ENCODE results near the gene COPS7A. TPM values are rescaled to one million over a fixed set of nuclear protein-coding genes. Genes with fewer than 3 reads are reported as not detected.

COPS7A gene
- total and polyA plus RNA-seq, 9 of the 15 experiments (the other 6 are each of a cell fraction or from before 2014, with no cell fraction given), result 12.7 to 36.0 (median 24.3) TPM

GRCh38 chr12:6778574-6779550 lies 55.0 kb downstream of the COPS7A start (continued):
- TF ChIP-seq MAFK (IDR thresholded peaks at IDR 0.05; ENCODE audit: low read length) (no peak), ZNF384 (IDR thresholded peaks at IDR 0.05; ENCODE audit: low read depth, low read length) (no peak), ELK1 (CRISPR knock-in tag; IDR thresholded peaks at IDR 0.05) (no peak), TEAD1 (CRISPR knock-in tag; IDR thresholded peaks at IDR 0.05) (peak in 1 of 2 experiments; percentile 70; a peak in 1 of 4 replicates), RBM22 (IDR thresholded peaks at IDR 0.05; ENCODE audit: low read depth, low read length, poor library complexity, severe bottlenecking) (no peak), SREBF1 (IDR thresholded peaks at IDR 0.05; ENCODE audit: borderline replicate concordance, low read depth, low read length) (no peak), ZNF668 (CRISPR knock-in tag; IDR thresholded peaks at IDR 0.05) (no peak), ZNF232 (CRISPR knock-in tag; IDR thresholded peaks at IDR 0.05) (no peak), JUNB (CRISPR knock-in tag; conservative IDR thresholded peaks at IDR 0.05) (no peak), ZNF133 (CRISPR knock-in tag; IDR thresholded peaks at IDR 0.05) (no peak), MYC (IDR thresholded peaks at IDR 0.05; ENCODE audit: low read depth, low read length) (peak; percentile 73; the same call in 1 of the 2 replicates), MYC (CRISPR knock-in tag; IDR thresholded peaks at IDR 0.05; ENCODE audit: borderline replicate concordance, low read depth) (no peak), CBFA2T2 (conservative IDR thresholded peaks at IDR 0.05) (no peak), DDX20 (tag; IDR thresholded peaks at IDR 0.05; ENCODE audit: low read depth) (no peak), ZNF3 (CRISPR knock-in tag; IDR thresholded peaks at IDR 0.05) (no peak), HDAC1 (IDR thresholded peaks at IDR 0.05) (peak in 1 of 2 experiments; percentile 94; a peak in 2 of 4 replicates), GABPB2 (CRISPR knock-in tag; conservative IDR thresholded peaks at IDR 0.05) (no peak), LCOR (CRISPR knock-in tag; IDR thresholded peaks at IDR 0.05) (no peak), BACH1 (tag; IDR thresholded peaks at IDR 0.05) (no peak), HBP1 (CRISPR knock-in tag; IDR thresholded peaks at IDR 0.05) (no peak), GATAD2A (IDR thresholded peaks at IDR 0.05) (no peak), RB1 (IDR thresholded peaks at IDR 0.05; ENCODE audit: low read depth) (peak; percentile 73; the same call in 1 of the 2 replicates), PHF21A (IDR thresholded peaks at IDR 0.05; ENCODE audit: borderline replicate concordance, low read depth) (no peak), FOXK2 (conservative IDR thresholded peaks at IDR 0.05 in 1 of 2, IDR thresholded peaks at IDR 0.05 in 1 of 2; ENCODE audit: low read depth in 2 of 2) (peak in 1 of 2 experiments; percentile 74; a peak in 2 of 4 replicates), CHD4 (IDR thresholded peaks at IDR 0.05; ENCODE audit: insufficient read depth, insufficient replicate concordance, low read depth, low read length, poor library complexity, severe bottlenecking) (no peak), ZNF174 (CRISPR knock-in tag; IDR thresholded peaks at IDR 0.05) (no peak), ARID1B (IDR thresholded peaks at IDR 0.05) (peak; percentile 74), XRCC3 (IDR thresholded peaks at IDR 0.05) (no peak), HSF4 (CRISPR knock-in tag; IDR thresholded peaks at IDR 0.05; ENCODE audit: borderline replicate concordance) (no peak)

All from K562 (cell line).